OCI-LY1 (cell line): Measurements from ENCODE around the gene GRIK3.

ENCODE experiments used
- EZH2 ChIP-seq: fragments of 200-600 bp; sonication (generic), shearing (Covaris generic); IDR thresholded peaks from 2 replicates; pipeline ENCODE4 v1.8.0; 2017; ENCODE audit warnings: borderline replicate concordance, mixed run types, mild to moderate bottlenecking, antibody characterized with exemption, low read length, moderate library complexity, mixed read lengths
- TF ChIP-seq, protein P1 (sequence below): fragments of 200-600 bp; sonication (generic), shearing (Covaris generic); IDR thresholded peaks from 2 replicates; pipeline ENCODE4 v1.5.1; 2017; ENCODE audit warnings: mild to moderate bottlenecking, antibody characterized with exemption, low read length, moderate library complexity, mixed read lengths

DNA sequence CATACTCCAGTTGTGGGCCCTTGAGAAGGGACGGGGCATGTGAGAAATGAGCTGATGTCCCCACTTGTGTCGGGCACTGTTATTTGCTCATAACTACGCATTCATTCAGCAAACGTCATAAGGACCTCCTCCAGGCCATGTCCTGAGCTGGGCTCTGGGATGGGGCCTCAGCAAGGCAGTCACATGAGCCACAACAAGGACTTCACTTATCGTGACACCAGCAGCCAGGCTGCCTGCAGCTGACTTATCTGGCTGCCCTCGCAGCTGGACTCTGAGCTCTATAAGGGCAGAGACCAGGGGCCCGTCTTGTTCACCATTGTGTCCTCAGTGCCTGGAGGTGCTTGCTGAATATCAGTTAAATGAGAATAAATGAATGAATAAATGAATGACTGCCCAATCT, 37.5 kb upstream of the GRIK3 start:
- TF ChIP-seq EZH2, result no peak
- TF ChIP-seq, protein P1, sequence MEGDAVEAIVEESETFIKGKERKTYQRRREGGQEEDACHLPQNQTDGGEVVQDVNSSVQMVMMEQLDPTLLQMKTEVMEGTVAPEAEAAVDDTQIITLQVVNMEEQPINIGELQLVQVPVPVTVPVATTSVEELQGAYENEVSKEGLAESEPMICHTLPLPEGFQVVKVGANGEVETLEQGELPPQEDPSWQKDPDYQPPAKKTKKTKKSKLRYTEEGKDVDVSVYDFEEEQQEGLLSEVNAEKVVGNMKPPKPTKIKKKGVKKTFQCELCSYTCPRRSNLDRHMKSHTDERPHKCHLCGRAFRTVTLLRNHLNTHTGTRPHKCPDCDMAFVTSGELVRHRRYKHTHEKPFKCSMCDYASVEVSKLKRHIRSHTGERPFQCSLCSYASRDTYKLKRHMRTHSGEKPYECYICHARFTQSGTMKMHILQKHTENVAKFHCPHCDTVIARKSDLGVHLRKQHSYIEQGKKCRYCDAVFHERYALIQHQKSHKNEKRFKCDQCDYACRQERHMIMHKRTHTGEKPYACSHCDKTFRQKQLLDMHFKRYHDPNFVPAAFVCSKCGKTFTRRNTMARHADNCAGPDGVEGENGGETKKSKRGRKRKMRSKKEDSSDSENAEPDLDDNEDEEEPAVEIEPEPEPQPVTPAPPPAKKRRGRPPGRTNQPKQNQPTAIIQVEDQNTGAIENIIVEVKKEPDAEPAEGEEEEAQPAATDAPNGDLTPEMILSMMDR, result no peak
